ENCODE data around the gene MAD1L1.

The MAD1L1 gene

DNA sequence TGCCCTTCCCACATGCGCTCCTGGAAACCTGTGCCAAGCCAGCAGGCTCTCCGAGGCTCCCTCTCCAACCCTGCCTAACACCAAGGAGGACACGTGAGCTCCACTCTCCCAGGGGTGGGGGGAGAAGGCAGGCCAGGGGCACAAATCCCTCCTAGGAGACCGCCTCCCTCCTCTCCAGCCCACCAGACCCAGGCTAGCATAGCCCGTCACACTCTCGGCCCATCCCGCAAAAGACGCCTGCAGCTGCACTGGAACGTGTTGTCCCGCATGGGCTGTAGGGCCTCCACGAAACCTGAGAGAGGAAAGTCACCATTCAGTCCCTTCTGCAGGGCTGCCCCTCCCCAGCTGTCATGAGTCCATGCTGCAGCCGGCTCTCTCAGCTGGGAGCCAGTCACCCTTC lies 126.3 kb downstream of the MAD1L1 start:
- DNase-seq (ENCODE audit: low read depth in 2 of 3, low spot score in 1 of 3) = no peak

DNA sequence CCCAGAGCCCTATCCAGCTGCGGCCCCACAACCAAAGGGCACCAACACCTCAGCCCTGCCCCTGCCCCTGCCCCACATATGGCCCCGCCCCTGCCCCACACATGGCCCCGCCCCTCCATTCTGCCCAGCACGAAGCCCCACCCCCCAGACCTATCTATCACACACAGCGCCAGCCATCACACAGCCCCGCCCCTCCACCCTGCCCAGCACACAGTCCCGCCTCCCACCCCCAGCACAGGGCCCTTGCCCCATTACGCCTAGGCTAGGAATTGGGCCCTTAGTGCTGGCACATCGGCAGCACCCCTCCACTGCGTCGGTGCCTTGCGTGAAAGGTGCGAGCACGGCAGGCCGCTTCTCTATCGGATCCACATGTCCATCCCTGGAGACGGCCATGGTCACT lies 126.8 kb downstream of the MAD1L1 start:
- DNase-seq (ENCODE audit: low read depth in 2 of 3, low spot score in 1 of 3) = no peak

DNA sequence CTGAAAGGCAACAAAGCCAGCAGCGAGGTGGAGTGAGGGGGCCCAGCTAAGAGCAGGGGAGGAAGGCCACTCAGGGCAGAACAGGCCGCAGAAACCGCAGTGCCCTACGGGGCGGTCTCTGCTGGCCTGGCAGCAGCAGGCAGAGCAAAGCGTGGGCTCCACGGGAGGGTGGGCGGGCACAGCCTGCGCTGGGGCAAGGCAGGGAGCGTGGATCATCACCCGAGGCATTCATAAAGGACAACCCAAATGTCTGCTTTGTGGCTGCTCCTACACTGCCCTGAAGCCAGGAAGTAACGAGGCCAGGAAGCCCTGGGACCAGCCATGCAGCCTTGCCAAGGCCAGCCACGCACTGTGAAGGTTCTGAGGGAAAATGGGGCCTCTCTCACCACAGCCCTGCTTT lies 127.5 kb downstream of the MAD1L1 start:
- DNase-seq (ENCODE audit: low read depth in 2 of 3, low spot score in 1 of 3) = no peak

DNA sequence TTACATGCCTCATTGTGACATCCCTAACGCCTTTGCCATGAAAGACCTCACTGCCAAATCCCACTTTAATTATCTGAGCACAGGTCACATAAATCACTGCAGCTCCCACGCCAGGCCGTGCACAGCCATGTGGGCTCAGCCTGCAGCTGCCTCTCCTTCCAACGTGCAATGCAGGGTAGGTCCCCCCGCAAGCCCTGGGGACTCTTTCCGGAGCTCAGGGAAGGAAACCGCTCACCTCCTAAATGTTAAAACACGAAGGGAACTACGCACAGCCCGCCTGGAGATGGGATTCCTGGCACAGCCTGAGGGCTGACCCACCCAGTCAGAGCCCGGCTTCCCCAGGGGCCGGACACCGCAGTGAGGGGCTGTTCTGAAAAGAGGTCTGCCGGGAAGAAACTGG lies 128.0 kb downstream of the MAD1L1 start:
- no peak for DNase-seq (ENCODE audit: low read depth in 2 of 3, low spot score in 1 of 3)

DNA sequence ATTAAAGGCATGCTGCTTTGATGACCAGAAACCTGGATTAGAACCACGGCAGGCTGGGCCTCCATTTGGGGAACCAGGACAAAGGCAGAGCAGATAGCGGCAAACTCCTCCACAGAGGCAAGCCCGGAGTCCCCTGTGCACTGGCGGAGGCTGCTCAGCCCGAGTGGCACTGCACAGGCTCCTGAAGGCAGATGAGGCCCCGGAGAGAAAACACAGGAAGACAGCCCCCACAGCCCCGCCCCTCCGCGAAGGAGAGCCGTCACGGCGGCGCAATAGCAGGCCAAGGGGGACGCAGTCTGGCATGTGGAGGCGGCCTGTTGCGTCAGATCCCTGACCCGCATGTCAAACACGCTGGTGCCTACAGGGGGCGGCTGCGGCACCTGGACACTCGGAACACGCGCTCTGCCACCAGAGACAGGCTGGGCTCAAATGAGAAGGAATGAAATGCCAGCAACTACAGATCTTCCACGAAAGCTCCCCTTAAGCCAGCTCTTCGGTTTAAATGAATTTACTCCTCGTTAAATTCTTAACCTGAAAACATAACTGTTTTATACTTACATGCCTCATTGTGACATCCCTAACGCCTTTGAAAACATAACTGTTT lies 128.5 kb downstream of the MAD1L1 start:
- DNase-seq (ENCODE audit: low read depth in 2 of 3, low spot score in 1 of 3) = peak; percentile 38 to 76 (median 62)

DNA sequence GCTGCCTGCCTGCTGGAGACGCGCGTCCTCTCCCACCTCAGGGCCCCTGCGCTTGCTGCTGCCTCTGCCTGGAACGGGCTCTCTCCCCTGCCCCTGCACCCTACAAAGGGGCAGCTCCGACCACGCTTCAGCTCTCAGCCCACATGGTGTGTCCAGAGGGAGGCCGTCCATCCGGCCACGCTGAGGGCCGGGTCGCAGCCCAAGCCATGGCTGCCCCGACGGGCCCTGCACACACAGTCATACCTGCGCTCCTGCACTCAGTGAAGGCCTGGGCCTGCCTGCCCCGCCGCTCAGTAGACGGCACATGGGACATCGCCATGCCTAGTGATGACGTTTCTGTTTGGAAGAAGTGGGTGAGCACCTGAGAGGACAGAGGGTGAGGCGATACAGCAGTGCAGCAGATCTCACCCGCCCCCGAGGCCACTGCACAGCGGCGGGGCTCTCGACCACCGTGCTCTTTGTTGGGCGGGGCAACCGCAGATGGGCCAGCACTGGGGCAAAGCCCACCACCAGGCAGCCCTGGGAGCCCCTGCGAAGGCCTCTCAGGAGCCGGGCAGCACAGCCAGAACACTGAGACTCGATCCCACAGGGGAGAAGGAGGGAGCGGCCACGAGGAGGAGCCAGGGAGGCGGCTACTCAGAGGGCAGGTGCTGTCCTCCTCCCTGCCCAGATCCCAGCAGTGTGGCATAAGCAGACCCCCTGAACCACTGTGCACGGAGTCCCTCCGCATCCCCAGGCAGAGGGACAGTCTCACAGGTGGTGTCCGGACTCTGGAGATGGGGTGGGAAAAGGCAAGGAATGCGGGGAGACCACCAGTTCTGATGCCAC lies 129.5 kb downstream of the MAD1L1 start:
- DNase-seq (ENCODE audit: low read depth in 2 of 3, low spot score in 1 of 3) = no peak

DNA sequence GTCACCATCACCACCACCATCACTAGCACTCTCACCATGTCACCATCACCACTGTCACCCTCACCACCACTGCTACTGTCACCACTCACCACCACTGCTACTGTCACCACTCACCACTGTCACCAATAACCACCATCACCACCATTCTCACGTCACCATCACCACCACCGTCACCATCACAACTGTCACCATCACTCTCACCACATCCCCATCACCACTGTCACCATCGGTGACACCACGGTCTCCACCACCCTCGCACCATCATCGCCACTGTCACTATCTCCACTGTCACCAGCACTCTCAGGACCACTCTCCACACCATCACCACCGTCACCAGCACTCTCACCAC lies 130.4 kb downstream of the MAD1L1 start:
- DNase-seq (ENCODE audit: low read depth in 2 of 3, low spot score in 1 of 3) = no peak

DNA sequence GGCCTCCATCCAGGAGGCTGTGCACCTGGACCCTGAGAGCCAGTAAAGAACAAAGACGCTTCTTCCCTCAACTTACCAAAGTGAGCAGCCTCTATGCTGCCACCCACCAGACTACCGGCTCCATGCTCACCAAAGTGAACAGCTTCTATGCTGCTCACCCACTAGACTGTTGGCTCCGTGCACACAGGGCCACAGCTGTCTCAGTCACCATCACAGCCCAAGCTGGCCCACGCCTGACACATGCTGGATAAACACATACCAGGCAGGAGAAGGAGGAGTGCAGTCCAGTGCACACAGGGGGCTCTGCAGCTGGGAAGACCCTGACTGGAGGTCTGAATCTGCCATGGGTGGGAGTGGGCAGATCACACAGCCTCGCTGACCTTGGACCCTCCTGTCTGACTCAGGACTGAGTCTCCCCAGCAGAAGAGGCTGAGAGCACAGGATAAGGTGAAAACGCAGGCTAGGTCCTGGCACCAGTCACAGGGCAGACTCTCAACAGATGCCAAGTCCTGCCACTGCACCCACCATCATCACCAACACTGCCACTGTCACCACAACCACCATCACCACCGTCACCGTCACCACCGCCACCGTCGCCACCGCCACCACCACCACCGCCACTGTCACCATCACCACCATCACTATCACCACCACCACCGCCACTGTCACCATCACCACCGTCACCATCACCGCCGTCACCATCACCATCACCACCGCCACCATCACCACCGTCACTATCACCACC lies 130.9 kb downstream of the MAD1L1 start:
- DNase-seq (ENCODE audit: low read depth in 2 of 3, low spot score in 1 of 3) = no peak

DNA sequence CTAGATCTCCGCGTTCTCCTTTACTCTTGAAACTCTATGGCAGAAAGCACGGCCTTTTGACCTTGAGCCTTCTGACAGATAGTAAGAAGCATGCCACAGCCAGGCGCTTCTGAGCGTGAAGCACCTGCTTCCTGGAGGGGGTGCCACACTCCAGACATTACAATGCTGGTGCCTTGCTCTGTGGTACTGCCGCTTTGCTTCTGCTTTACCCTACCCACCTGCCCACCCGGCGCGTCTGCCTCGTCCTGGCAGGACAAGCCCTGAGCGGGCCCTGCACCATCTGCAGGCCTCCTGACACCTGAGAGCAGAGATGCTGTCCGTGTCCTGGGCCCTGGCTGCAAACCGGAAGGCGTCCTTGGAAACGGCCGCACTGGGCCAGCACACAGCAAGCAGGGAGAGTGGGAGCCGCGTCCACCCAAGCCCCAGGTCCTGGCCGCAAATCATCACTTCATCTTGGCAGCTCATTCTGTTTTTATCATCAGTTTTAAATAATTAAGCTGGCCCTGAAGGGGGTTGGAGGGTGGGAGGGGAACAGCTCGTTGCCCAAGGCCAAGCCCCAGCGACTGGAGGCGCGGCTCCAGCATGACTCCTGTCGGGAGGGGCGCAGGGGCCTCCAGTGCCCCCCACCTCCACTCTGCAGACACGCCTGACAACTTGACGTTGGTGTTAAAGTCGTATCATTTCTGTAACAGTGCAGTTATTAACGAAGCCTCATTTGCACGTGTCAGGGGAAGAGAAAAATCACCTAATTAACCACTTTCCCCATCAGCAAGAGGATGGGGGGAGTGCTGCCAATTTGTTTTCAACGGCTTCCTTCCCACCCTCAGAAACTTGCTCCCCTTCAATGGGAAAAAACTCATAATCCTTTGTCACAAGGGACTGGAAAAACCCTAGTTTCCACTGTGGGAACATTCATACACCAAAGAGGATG lies 132.2 kb downstream of the MAD1L1 start:
- DNase-seq (ENCODE audit: low read depth in 2 of 3, low spot score in 1 of 3) = no peak

DNA sequence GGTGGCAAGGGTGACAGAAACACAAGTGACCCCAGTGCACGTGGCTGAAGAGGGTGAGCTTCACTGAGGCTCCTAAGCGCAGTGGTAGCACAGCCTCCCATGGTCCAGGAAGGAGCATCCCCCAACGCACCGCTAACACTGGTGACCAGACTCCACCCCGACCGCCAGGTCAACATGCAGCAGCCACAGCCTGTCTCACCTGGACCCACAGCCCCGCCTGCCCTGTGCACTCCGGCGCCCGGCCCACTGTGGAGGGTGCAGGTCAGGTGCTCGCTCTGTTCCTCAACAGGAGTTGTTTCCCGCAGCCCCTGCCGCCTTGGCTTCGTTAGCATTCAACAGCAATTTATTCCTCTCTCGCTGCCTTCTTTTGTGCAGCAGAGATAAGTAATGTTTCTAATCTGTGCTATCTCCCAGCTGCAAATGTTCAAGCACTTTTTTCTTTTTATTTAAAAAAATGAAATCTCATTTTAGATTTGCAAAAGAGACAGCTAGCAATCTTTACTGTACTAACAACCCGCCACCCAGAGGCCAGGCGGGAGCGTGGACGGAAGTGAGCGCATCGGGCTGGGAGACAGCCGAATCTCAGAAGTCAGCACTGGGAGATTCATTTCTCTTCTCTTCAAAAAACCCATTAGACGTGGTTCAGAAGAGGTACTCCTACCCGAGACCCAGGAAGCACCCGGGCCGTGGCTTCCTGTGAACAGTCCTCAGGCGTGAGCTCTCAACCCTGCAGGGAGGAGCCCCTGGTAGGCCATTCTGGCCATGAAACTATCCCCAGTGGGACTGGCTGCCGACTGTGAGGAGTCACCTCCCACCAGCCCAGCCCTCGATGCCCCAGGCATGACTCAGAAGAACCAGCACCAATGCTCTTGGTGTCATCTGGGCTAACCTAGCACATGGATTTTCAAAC lies 133.4 kb downstream of the MAD1L1 start:
- DNase-seq (ENCODE audit: low read depth in 2 of 3, low spot score in 1 of 3) = peak in 1 of 3 donors; percentile 11

DNA sequence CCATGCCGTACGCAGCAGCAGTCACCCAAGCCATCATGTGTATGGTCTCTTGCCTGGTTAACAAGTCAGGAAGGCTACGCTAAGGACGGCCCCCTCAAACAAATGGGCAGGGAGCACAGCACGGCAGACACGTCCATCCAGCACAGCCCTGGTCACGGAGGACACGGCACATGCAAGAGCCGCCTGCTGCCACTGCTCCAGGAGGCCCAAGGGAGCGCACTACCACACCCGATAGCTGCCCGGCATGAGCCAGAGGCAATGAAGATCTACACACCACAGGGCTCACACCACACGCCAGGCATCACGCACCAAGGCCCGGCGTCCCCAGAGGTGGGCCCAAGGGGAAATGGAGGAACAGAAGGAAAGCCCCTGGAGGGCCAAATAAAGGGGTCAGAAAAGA lies 134.2 kb downstream of the MAD1L1 start:
- DNase-seq (ENCODE audit: low read depth in 2 of 3, low spot score in 1 of 3) = no peak

DNA sequence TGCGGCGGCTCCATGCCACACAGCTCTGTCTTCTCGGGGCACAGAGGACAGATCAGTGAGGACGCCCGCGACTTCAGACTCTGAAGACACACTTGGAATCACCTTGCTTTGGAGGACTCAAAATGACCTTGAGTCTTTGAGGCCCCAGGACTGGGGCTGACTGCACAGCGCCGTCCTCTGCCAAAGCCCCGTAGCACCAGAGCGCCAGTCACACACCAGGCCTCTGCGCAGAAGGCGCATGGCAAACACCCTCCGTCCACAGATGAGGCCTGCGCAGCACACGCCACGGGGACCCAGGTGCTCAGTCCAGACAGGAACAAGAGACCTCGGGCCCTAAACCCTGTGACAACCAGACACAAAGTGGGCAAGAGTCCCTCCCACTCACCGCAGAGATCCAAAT lies 134.7 kb downstream of the MAD1L1 start:
- DNase-seq (ENCODE audit: low read depth in 2 of 3, low spot score in 1 of 3) = no peak

DNA sequence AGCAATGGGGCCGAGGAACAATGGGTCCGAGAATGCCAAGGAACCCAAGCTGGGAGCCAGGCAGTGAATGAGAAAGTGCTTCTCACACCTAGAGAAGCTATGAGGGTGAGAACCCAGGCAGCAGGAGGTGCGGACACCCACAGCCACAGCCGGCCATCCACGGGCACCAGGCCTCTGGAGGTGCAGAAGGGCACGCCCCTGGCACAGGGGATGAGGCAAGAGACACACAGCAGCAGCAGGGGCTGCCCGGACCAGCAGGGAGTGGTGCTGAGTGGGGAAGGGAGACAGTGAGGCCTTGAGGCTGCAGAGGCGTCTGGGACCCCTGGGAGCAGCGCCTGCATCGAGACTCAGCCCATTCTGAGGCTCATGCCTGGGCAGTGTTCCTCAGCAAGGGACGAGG lies 135.3 kb downstream of the MAD1L1 start:
- DNase-seq (ENCODE audit: low read depth in 2 of 3, low spot score in 1 of 3) = no peak

DNA sequence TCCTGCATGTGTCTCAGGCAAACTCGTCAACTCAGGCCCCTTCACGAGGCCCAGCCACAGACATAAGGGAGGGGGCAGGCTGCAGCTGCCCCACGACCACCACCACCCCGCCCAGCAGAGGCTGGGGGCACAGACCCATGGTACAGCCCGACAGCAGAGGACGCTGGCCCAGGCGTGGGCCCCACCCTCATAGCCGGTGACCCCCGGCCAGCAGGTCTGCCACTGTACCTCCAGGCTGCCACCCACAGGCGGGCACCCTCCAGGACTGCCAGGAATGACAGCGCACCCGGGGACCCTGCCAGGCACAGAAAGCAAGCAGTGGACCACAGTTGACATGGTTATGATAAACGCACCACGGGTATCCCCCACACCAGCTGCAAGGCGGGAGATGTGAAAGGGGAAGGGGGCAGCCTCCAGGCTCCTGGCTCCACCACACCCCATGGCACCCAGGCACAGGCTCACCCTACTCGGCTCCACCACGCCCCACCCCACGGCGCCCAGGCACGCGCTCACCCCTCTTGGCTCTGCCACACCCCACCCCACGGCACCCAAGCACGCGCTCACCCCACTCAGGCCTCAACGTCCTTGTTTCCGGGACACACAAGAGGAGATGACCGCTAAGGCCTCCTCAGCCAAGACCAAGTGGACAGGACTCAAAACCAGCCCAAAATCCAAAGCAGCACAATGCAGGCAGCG lies 135.9 kb downstream of the MAD1L1 start:
- DNase-seq (ENCODE audit: low read depth in 2 of 3, low spot score in 1 of 3) = no peak

DNA sequence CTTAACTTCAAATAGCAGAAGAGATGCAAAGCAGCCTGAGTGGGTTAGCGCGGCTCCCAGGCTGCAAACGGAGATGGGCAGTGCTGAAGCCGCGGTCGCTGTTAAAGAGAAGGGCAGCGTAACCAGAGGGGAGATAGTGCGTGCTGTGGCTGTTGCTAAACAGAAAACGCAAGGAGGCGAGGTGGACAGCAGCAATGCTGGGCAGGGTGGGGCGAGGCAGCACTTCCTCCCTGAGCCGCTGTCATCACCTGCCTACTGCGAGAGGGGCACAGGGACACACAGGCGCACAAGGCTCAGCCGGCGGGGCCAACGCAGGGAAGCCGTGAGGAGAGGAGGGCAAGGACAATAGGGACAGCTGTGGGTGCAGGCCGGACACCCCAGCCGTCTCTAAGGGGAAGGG lies 137.3 kb downstream of the MAD1L1 start:
- no peak for DNase-seq (ENCODE audit: low read depth in 2 of 3, low spot score in 1 of 3)

DNA sequence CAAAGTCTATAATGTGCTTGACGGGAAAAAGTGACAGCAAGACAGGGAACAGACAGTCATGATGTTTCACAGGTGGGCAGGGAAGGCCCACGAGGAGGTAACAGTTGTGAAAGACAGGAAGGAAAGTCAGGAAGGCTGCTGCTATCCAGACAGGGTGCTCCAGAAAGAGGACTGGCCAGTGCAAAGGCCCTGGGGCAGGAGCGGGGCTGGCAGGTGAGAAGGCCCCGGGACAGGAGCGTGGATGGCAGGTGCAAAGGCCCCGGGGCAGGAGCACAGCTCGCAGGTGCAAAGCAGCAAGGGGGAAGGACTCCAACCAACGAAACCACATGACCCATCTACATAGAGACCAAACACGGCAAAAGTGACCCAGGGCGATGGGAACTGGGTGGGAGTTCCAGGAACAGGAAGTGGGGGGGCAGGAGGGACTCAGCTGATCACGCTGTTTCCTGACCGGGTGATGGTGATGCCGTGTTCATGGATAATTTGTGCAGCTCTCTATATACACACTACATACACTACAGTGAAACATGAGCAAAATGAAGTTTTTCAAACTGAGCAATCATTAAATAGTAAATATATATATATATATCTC lies 138.2 kb downstream of the MAD1L1 start:
- no peak for DNase-seq (ENCODE audit: low read depth in 2 of 3, low spot score in 1 of 3)

DNA sequence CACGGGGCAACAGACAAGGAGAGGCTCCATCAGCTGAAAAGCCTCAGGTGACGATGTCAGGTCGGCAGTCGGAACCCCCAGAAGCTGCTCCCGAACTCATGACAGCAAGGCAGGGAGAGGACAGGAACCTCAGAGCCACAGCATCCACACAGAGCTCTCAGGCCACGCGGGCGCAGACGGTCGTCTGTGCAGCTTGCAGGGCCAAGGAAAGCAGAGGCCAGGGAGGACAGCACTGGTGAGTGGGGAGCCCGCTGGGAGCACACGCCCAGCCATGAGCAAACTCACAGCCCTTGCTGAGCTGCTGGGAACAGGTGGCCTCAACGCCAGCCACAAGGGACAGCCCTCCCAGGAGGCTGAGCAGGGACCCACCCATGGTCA lies 138.9 kb downstream of the MAD1L1 start:
- DNase-seq (ENCODE audit: low read depth in 2 of 3, low spot score in 1 of 3) = no peak

DNA sequence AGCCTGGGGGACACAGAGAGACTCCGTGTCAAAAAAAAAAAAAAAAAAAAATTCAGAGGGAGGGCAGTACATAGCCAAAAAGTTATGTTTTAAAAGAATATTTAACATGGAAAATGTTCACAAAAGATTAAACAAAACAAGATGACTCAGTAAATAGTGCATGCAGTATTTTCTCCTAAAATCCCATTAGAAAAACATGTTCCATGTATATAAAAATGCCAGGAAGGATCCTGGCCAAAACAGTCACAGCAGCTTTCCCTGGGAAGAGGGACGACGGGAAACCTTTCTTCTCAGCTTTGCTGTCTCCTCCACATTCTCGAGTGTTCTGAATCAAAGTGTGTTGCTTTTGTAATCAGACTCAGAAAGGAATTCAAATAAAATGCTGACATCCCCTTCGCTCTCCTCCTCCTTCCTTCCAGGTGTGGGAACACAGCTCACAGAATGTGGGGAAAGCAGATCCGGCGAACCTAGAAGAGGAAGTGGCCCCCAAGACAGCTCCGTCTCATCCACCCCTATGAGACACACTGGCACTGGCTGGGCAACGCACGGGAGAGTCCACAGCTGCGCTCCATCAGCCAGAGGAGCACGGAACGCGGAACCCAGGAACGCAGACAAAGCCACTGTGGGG lies 139.4 kb downstream of the MAD1L1 start:
- no peak for DNase-seq (ENCODE audit: low read depth in 2 of 3, low spot score in 1 of 3)

DNA sequence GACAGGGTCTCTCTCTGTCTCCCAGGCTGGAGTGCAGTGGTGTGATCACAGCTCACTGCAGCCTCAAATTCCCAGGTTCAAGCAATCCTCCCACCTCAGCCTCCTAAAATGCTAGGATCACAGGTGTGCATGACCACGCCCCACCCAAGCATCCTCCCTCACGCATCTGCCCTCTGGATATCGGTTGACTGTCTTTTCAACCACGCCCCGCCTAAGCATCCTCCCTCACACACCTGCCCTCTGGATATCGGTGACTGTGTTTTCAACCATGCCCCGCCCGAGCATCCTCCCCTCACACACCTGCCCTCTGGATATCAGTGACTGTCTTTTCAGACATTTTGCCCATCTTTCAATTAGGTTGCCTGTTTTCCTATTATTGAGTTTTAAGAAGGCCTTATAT lies 140.5 kb downstream of the MAD1L1 start:
- DNase-seq (ENCODE audit: low read depth in 2 of 3, low spot score in 1 of 3) = no peak

All from stimulated activated CD4-positive, alpha-beta T cell treated with anti-CD3 and anti-CD28 coated beads, Interleukin-12 subunit alpha, Interleukin-12 subunit beta, amount 100 ng/mL, for 48 hours (primary cell).